Neuronal stem cell (in vitro differentiated cells): ENCODE measurements around the gene MYO5C.

Experiments used
- DNase-seq: peaks from one replicate; pipeline ENCODE4 v3.0.0-alpha.2; 2013; ENCODE audit warnings: low spot score
- H2AFZ ChIP-seq: one replicate; pipeline ENCODE4 v1.6.1; 2013; ENCODE audit warnings: mild to moderate bottlenecking, low read length, inconsistent platforms
- H2AK5ac ChIP-seq: 2 replicates; pipeline ENCODE4 v1.6.1; 2013; ENCODE audit warnings: low read depth, mild to moderate bottlenecking, inconsistent platforms, low read length, moderate library complexity, mixed read lengths
- H2BK120ac ChIP-seq: 2 replicates; pipeline ENCODE4 v1.6.1; 2013; ENCODE audit warnings: low read depth, mild to moderate bottlenecking, inconsistent platforms, low read length, moderate library complexity, mixed read lengths
- H2BK12ac ChIP-seq: one replicate; pipeline ENCODE4 v1.6.1; 2013; ENCODE audit warnings: low read length, inconsistent platforms
- H2BK15ac ChIP-seq: 2 replicates; pipeline ENCODE4 v1.6.1; 2013; ENCODE audit warnings: mild to moderate bottlenecking, low read length, inconsistent platforms, mixed read lengths
- H2BK5ac ChIP-seq: one replicate; pipeline ENCODE4 v1.6.1; 2013; ENCODE audit warnings: inconsistent platforms, mild to moderate bottlenecking, low read length, moderate library complexity
- H3K14ac ChIP-seq: one replicate; pipeline ENCODE4 v1.6.1; 2013; ENCODE audit warnings: low read length, inconsistent platforms
- H3K18ac ChIP-seq: 2 replicates; pipeline ENCODE4 v1.6.1; 2013; ENCODE audit warnings: low read length, inconsistent platforms
- H3K23ac ChIP-seq: 2 replicates; pipeline ENCODE4 v1.6.1; 2013; ENCODE audit warnings: low read depth, mild to moderate bottlenecking, mixed read lengths, low read length, inconsistent platforms; ENCODE audit not compliant: poor library complexity
- H3K27ac ChIP-seq: replicated peaks from 3 replicates; pipeline ENCODE4 v1.5.1; 2013; ENCODE audit warnings: low read length, inconsistent platforms
- H3K27me3 ChIP-seq, 3 experiments: 2 replicates each; pipeline ENCODE4 v1.6.1; 2013; ENCODE audit warnings: low read length in 3 of 3, mild to moderate bottlenecking in 2 of 3, inconsistent platforms in 1 of 3, low read depth in 1 of 3, mixed read lengths in 1 of 3, moderate library complexity in 1 of 3; ENCODE audit not compliant: control insufficient read depth in 3 of 3, insufficient read depth in 3 of 3
- H3K36me3 ChIP-seq, 2 donors: replicated peaks in 1 of 2; 2 replicates each; pipeline ENCODE4 v1.6.1; 2013; ENCODE audit warnings: low read length in 2 of 2; ENCODE audit not compliant: control insufficient read depth in 2 of 2, insufficient read depth in 2 of 2
- H3K4ac ChIP-seq: 2 replicates; pipeline ENCODE4 v1.6.1; 2013; ENCODE audit warnings: inconsistent platforms, mild to moderate bottlenecking, low read length, moderate library complexity
- H3K4me1 ChIP-seq, 2 donors: 1 replicate in 1 of 2; 2 replicates in 1 of 2; pipeline ENCODE4 v1.6.1; 2013; ENCODE audit warnings: low read length in 2 of 2, low read depth in 1 of 2; ENCODE audit not compliant: control insufficient read depth in 2 of 2, insufficient read depth in 1 of 2
- H3K4me2 ChIP-seq: one replicate; pipeline ENCODE4 v1.6.1; 2013; ENCODE audit warnings: mild to moderate bottlenecking, low read length, inconsistent platforms; ENCODE audit not compliant: insufficient read depth, poor library complexity, severe bottlenecking
- H3K4me3 ChIP-seq, 2 donors: 2 replicates each; pipeline ENCODE4 v1.5.1; 2013; ENCODE audit warnings: low read length in 2 of 2, mild to moderate bottlenecking in 2 of 2, inconsistent platforms in 1 of 2, moderate library complexity in 1 of 2
- H3K79me1 ChIP-seq: one replicate; pipeline ENCODE4 v1.6.1; 2013; ENCODE audit warnings: low read depth, mild to moderate bottlenecking, inconsistent platforms, low read length, moderate library complexity
- H3K9ac ChIP-seq: one replicate; pipeline ENCODE4 v1.6.1; 2013; ENCODE audit warnings: mild to moderate bottlenecking, low read depth, low read length, inconsistent platforms; ENCODE audit not compliant: poor library complexity
- H3K9me3 ChIP-seq, 2 donors: replicated peaks in 1 of 2; 2 replicates each; pipeline versions ENCODE3 to v1.6.1; 2013; ENCODE audit warnings: low read length in 2 of 2, mild to moderate bottlenecking in 2 of 2, inconsistent platforms in 1 of 2, low read depth in 1 of 2, mixed read lengths in 1 of 2, moderate library complexity in 1 of 2; ENCODE audit not compliant: control insufficient read depth in 2 of 2, insufficient read depth in 1 of 2
- H4K8ac ChIP-seq: one replicate; pipeline ENCODE4 v1.6.1; 2013; ENCODE audit warnings: low read depth, mild to moderate bottlenecking, inconsistent platforms, low read length, moderate library complexity
- H4K91ac ChIP-seq: one replicate; pipeline ENCODE4 v1.6.1; 2013; ENCODE audit warnings: low read length, low read depth, mild to moderate bottlenecking, inconsistent platforms; ENCODE audit not compliant: poor library complexity
- WGBS, 2 donors: extraction: QIAGEN DNeasy Blood & Tissue Kit; methylation state at CpG; one replicate each; pipeline ENCODE4 v1.1.7; 2013; ENCODE audit warnings: missing lambda C conversion rate in 2 of 2, mixed read lengths in 1 of 2; ENCODE audit not compliant: insufficient read length in 2 of 2, insufficient replicate concordance in 1 of 2; ENCODE audit errors: extremely low coverage in 2 of 2; 5-methylcytosine and 5-hydroxymethylcytosine counted together

MYO5C gene

GRCh38 chr15:52164631-52165265 lies 130.9 kb downstream of the MYO5C start:
- no peaks in the 10 kb centered on the region for H3K9me3 ChIP-seq
- H2BK12ac ChIP-seq = no peak overlapping the region
- no peak for DNase-seq
- peaks cover 0 to 12% of the 10 kb centered on the region in 2 donors for H3K36me3 ChIP-seq
- no peak overlapping the region for H3K9ac ChIP-seq
- H3K18ac ChIP-seq = no peak overlapping the region
- no peak overlapping the region for H4K8ac ChIP-seq
- no peak overlapping the region for H3K4me2 ChIP-seq
- no peak overlapping the region for H3K27ac ChIP-seq
- no peak overlapping the region for H3K14ac ChIP-seq
- H3K27me3 ChIP-seq = no peaks in the 10 kb centered on the region
- H2BK120ac ChIP-seq = no peak overlapping the region
- H3K79me1 ChIP-seq = no peaks in the 10 kb centered on the region
- H3K4me3 ChIP-seq = no peak overlapping the region
- H3K23ac ChIP-seq = no peak overlapping the region
- no peaks in the 10 kb centered on the region for H3K4me1 ChIP-seq
- no peak overlapping the region for H2AFZ ChIP-seq
- no peak overlapping the region for H4K91ac ChIP-seq
- no peak overlapping the region for H2BK15ac ChIP-seq
- H3K4ac ChIP-seq = no peak overlapping the region
- no peak overlapping the region for H2AK5ac ChIP-seq
- WGBS, 2 donors = no CpG with 5 or more reads among the region's 2 CpGs
- H2BK5ac ChIP-seq = no peak overlapping the region

DNA sequence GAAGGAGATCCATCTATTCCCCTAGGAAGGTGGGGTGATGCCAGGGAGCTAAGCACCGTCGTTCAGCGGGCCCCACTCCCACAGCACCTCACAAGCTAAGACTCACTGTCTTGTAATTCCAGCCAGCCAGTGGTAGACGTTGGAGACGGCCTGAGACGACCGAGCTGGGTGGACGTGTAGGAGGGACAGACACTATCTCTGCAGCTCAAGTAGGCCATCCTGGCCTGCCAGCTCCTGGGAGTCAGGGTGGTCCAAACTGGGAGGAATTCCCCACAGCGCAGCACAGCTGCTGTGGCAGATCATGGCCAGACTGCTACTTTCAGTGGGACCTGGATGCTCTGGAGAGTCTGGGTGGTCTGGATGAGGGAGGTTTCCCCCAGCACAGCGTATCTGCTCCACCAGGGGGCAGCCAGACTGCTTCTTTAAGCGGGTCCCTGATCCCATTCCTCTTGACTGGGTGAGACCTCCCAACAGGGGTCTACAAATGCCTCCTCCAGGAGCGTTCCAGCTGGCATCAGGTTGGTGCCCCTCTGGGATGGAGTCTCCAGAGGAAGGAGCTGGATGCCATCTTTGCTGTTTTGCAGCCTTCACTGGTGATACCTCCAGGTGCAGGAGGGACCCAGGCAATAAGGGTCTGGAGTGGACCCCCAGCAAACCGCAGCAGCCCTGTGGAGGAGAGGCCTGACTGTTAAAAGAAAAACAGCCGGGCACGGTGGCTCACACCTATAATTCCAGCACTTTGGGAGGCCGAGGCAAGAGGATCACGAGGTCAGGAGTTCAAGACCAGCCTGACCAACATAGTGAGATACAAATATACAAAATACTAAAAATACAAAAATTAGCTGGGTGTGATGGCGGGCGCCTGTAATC lies 132.0 kb downstream of the MYO5C start:
- Histone ChIP-seq H3K4me3 (peak overlapping the region in 1 of 2 donors; percentile 14), H3K4ac (no peak overlapping the region), H3K79me1 (no peaks in the 10 kb centered on the region), H4K8ac (no peak overlapping the region), H3K27me3 (no peaks in the 10 kb centered on the region), H3K27ac (no peak overlapping the region), H3K4me1 (no peaks in the 10 kb centered on the region), H2BK15ac (no peak overlapping the region), H3K9ac (no peak overlapping the region), H3K23ac (peak overlapping the region; percentile 6), H2AFZ (no peak overlapping the region), H3K14ac (no peak overlapping the region), H2BK120ac (no peak overlapping the region), H3K4me2 (no peak overlapping the region), H2AK5ac (peak overlapping the region; percentile 32), H2BK12ac (no peak overlapping the region), H4K91ac (no peak overlapping the region), H3K18ac (peak overlapping the region; percentile 61), H2BK5ac (no peak overlapping the region), H3K36me3 (peaks cover 0 to 12% of the 10 kb centered on the region in 2 donors), H3K9me3 (no peaks in the 10 kb centered on the region)
- no CpG with 5 or more reads among the region's 19 CpGs for WGBS, 2 donors
- DNase-seq = no peak

GRCh38 chr15:52162876-52163275 lies 132.7 kb downstream of the MYO5C start:
- Histone ChIP-seq H3K9me3 (no peaks in the 10 kb centered on the region), H3K18ac (peak overlapping the region; percentile 61), H4K8ac (no peak overlapping the region), H3K4me3 (no peak overlapping the region), H3K4me2 (no peak overlapping the region), H3K14ac (no peak overlapping the region), H2BK5ac (no peak overlapping the region), H3K79me1 (no peaks in the 10 kb centered on the region), H3K27ac (no peak overlapping the region), H2AK5ac (peak overlapping the region; percentile 32), H2BK15ac (no peak overlapping the region), H3K23ac (no peak overlapping the region), H3K4ac (no peak overlapping the region), H2AFZ (no peak overlapping the region), H3K27me3 (no peaks in the 10 kb centered on the region), H3K36me3 (peaks cover 0 to 12% of the 10 kb centered on the region in 2 donors), H3K4me1 (no peaks in the 10 kb centered on the region), H2BK120ac (no peak overlapping the region), H4K91ac (no peak overlapping the region), H2BK12ac (no peak overlapping the region), H3K9ac (peak overlapping the region; percentile 63)
- no peak for DNase-seq
- WGBS, 2 donors = no CpG with 5 or more reads among the region's 22 CpGs

- no peaks in the 10 kb centered on the region for H3K9me3 ChIP-seq
- no peak overlapping the region for H2AK5ac ChIP-seq
- no peaks in the 10 kb centered on the region for H3K4me1 ChIP-seq
- DNase-seq = no peak
- H3K14ac ChIP-seq = no peak overlapping the region
- no peak overlapping the region for H3K4me2 ChIP-seq
- no peak overlapping the region for H4K8ac ChIP-seq
- WGBS, 2 donors = no CpG with 5 or more reads among the region's 4 CpGs
- no peak overlapping the region for H2BK12ac ChIP-seq
- H3K36me3 ChIP-seq = peaks cover 0 to 12% of the 10 kb centered on the region in 2 donors
- no peak overlapping the region for H3K4me3 ChIP-seq
- no peak overlapping the region for H3K27ac ChIP-seq
- no peaks in the 10 kb centered on the region for H3K79me1 ChIP-seq
- no peak overlapping the region for H2BK5ac ChIP-seq
- no peak overlapping the region for H3K23ac ChIP-seq
- no peak overlapping the region for H2BK15ac ChIP-seq
- H3K27me3 ChIP-seq = no peaks in the 10 kb centered on the region
- H3K4ac ChIP-seq = no peak overlapping the region
- no peak overlapping the region for H3K18ac ChIP-seq
- H4K91ac ChIP-seq = no peak overlapping the region
- H3K9ac ChIP-seq = no peak overlapping the region
- H2BK120ac ChIP-seq = no peak overlapping the region
- H2AFZ ChIP-seq = no peak overlapping the region
Measured at GRCh38 chr15:52162260-52162659, 133.3 kb downstream of the MYO5C start.
